GM19324 (cell line): ENCODE data around the gene SLC35D2.
"Not testable (repeated sequence)": the region's sequence is repeated elsewhere in the genome, so short reads cannot be mapped to it uniquely, and the experiment has no call there.

Source experiments
- ATAC-seq: cut with Tn5 transposase; IDR thresholded peaks from one replicate; pipeline ENCODE4 v1.9.1; 2021; ENCODE audit warnings: mild to moderate bottlenecking, moderate library complexity; ENCODE audit not compliant: unreplicated experiment, low FRiP score

The SLC35D2 gene

DNA sequence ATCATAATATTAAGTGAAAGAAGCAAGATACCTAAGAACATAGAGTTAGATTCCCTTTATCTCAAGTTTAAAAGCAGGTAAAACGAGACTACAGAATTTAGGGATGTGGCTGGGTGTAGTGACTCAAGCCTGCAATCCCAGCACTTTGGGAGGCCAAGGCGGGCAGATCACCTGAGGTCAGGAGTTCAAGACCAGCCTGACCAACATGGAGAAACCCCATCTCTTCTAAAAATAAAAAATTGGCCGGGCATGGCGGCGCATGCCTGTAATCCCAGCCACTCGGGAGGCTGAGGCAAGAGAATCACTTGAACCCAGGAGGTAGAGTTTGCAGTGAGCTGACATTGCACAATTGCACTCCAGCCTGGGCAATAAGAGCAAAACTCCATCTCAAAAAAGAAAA is 21.4 kb downstream of the SLC35D2 start:
- not testable (repeated sequence) for ATAC-seq

DNA sequence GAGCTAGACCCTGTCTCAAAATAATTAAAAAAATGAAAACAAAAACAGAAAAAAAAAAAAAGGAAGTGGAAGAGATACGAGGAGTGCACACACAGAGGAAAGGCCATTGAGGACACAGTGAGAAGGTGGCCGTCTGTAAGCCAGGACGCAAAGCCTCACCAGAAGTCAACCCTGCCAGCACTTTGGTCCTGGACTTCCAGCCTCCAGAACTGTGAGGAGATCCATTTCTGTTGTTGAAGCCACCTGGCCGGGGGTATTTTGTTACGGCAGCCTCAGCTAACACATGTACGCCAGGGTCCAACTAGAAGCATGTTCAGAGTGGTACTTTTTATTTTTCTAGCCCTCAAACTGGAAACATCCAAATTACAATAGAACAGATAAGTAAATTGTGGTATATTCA is 21.8 kb downstream of the SLC35D2 start:
- ATAC-seq, result no peak

DNA sequence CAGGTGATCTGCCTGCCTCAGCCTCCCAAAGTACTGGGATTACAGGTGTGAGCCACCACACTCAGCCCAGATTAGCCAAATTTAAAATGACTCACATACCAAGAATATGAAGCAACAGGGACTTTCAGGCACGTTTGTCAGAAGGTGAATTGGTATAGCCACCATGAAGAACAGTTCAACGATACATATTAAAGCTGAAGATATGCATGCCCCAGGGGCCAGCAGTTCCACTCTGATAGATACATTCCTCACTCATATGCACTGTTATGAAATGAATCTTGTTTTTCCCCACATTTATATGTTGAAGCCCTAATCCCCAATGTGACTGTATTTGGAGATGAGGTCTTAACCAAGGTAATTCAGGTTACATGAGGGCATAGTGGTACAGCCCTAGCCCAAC is 22.5 kb downstream of the SLC35D2 start:
- ATAC-seq, result no peak

DNA sequence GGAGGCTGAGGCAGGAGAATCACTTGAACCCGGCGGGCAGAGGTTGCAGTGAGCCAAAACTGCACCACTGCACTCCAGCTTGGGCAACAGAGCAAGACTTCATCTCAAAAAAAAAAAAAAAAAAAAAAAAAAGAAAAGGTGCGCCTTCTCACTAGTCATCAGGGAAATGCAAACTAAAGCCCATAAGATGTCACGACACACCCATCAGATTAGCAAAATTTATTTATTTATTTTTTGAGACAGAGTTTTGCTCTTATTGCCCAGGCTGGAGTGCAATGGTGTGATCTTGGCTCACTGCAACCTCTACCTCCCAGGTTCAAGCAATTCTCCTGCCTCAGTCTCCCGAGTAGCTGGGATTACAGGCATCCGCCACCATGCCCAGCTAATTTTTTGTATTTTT is 23.0 kb downstream of the SLC35D2 start:
- not testable (repeated sequence) for ATAC-seq

DNA sequence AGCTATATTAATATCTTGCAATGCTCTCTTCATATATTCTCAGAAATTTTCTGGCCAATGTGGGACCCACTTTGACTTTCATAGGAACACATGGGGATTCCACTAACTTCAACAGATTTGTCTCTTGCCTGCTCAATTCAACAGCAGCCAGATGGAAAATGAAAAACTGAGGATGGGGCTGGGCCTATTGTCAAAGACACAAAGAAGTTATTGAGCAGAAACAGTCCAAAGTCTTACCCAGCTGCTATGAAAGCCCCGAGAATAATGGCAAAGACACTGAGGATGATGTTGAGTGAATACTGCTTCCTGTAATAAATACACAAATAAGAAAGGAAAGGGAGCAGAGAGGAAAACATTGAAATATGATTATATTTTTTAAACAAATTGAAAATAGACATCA is 32.6 kb downstream of the SLC35D2 start:
- no peak for ATAC-seq

DNA sequence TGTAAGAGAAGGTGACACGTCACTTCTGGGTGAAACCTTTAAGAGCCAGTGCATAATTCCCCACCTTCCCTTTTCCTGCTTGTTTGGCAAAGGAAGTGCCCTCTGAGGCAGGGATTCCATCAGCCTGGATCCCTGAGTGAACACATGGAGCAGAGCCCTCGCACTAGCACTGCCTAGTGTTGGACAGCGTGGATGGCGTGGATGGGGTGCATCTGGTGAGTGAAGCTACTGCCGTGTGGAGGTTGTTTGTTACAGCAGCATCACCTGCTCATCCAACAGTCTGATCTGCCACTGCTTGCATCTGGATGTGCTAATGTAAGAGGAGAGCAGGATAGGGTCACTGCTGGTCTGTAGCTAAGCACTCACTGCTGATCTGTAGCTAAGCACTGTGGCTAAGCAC is 35.2 kb downstream of the SLC35D2 start:
- ATAC-seq, result no peak

DNA sequence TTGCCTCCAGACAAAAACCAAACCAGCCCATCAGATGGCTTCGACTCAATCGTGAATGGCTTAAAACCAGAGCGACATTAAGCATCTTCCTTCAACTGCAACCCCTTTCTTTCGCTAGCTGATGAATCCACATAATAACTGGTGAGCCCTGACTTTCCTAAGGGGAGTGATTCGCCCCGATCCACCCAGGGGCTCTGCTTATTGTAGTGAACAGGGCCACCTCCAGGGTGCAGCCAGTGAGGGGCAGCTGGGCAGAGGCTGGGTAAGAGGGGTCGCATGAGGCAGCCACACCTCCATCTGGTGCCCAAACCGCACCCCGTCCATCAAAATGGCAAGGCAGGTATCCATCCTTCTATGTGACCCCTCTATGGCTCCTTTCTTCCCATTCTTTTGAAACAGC is 38.0 kb downstream of the SLC35D2 start:
- ATAC-seq, result no peak

DNA sequence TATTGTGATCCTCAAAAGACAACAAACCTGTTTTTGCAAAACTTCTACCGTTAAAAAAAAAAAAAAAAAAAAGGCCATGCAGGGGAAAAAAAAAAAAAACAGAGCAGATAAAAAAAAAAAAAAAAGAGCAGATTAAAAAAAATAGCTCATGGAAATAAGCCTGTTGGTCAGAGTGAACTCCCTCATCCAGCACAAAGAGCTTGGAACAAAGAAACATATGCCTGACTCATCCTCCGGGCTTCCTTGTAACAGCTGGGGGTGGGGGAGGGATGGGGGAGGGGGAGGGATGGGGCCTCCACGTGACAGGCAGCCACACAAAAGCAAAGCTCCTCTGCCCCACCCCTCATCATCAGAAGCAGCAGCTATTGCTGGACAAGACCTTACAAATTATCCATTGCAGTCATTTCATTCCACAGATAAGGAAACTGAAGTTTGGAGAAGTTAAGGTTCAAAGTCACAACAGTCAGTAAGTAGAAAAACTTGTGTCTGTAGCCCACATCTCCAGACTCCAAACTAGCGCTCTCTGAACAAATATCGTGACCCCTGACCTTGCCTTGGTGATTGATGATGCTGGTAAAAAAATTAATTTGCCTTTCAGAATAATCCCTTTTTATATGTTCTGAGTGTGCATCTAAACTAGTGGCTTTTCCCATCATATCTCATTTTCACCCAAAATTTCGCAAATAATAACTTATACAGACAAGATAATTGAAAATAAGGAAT is 38.9 kb downstream of the SLC35D2 start:
- ATAC-seq, result no peak

DNA sequence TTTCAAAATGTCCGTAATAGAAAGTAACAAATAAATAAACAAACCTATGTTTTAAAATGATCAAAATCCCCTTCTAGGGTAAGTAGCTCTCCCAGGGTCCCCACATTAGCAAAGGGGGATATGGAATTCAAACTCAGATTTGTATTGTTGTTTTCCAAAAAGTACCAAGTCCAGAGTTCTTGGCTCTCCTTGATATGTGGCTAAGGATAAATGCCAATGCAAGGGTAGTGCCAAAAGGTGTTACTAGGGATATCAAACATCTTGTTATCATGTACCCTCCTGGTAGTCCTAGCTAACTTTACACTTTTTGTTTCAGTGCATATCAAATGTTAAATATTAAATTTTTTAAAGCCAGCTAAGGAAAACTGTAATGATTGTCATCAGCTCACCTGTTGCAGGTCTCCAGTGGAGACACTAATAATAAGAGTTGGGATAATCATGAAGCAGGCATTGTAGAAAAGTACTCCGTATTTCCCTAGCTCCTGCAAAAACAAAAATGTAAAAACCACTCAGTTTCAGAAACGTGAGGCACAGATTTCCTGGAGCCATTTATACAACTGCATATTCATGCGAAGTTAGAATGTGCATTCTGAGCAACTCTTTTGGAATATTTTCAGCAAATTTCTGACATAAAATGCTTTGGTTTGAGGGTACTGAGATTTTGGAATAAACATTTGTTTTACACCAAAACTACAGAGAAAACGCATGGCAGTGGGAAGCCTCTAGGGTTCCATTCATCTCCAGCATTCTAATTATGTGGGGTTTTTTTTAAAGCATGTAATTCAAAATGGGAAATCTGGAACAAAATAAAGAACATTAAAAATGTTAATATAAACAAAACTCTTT is 39.8 kb downstream of the SLC35D2 start:
- ATAC-seq, result no peak

DNA sequence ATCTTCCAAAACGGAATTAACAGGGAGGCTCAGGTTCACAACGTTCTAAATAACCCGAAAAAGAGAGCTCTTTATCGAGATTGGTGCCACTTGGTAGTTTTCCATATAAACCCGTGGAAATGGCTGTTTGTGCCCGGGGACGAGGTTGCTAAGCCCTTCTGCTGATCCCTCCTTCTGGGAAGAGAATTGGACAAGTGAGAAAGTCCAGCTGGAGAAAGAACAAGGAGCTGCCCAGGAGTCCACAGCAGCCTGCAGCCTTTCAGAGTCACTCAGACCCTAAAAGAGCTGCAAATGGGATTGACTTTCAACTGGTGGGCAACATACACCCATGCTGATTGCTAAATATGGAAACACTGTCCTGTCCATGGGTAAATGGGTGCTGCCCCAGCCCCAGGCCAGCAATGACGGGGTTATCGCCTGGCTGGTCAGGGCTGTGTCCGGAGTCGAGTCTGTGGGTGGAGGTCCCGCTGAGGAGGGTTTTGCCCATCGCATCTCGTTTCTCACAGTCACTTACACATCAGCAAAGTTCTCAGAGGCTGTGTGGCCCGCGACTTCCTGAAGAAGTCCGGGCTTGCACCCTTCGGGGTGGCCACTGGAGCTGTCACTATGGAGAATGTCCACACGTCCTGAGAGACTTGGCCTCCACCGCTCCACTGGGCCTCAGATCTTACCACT is 40.8 kb downstream of the SLC35D2 start:
- no peak for ATAC-seq

DNA sequence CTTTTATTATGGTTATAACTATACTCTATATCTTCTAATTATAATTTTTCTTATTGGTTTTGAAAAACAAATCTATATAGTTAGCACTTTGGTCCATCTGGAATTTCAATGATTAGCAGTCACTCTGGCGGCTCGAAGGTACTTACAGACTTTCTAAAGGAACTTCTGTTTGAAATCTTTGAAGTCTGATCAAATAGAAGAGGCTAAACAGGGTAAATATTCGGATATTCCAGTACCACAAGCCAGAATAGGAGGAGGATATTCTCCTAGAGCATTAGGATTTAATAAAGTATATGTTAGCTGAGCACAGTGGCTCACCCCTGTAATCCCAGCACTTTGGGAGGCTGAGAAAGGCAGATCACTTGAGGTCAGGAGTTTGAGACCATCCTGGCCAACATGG is 42.8 kb downstream of the SLC35D2 start:
- ATAC-seq, result no peak

DNA sequence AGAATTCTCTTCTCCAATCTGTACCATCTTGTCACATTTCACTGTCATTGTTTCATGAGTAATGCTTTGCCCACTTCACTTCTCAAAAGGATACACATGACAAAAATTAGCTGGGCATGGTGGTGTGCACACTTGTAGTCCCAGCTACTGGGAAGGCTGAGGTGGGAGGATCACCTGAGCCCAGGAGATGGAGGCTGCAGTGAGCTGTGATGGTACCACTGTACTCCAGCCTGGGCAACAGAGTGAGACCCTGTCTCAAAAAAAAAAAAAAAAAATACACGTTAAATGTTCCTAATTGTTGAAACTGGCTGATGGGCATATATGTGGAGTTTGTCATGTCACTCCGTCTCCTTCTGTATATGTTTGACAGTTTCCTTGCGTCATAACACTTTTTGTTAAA is 45.2 kb downstream of the SLC35D2 start:
- no peak for ATAC-seq

DNA sequence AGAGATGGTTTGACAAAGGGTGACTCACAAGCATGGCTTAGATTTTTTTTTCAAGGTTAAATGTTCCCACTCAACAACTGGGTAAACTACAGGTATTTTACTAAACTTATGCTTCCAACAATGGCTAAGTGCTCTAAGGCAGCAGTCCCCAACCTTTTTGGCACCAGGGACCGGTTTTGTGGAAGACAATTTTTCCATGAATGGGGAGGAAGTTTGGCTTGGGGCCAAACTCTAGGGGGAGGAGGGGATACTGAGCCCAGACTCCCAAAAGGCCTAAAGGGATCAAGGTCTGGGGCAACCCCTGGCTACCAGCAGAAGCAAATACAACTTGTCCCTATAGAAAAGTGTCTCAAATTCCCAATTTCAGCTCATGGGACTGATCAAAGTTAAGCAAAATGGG is 49.6 kb downstream of the SLC35D2 start:
- ATAC-seq, result no peak

DNA sequence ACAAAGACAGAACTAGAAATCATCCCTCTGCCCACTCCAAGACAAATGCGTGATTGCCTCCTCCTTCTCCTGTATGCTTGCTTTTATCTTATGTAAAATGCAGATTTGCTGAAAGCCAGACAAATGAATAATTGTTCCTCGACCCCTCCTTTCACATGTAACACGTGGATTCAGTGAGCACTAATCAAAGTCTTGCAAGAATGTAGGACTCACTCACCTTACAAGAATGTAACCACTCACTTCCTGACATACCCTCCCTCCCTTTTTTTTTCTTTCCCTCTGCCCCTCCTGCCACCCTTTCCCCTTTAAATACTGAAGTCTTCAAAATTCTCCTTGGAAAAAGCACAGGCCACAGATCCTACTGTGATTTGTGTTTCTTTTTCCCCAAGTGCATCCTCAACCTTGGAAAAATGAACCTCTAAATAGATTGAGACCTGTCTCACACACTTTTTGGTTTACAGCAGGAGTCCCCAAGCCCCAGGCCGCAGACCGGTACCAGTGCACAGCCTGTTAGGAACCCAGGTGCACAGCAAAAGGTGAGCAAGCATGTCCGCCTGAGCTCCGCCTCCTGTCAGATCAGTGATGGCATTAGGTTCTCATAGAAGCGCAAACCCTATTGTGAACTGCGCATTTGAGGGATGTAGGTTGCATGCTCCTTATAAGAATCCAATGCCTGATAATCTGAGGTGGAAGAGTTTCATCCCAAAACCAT is 52.1 kb downstream of the SLC35D2 start:
- ATAC-seq, result no peak

DNA sequence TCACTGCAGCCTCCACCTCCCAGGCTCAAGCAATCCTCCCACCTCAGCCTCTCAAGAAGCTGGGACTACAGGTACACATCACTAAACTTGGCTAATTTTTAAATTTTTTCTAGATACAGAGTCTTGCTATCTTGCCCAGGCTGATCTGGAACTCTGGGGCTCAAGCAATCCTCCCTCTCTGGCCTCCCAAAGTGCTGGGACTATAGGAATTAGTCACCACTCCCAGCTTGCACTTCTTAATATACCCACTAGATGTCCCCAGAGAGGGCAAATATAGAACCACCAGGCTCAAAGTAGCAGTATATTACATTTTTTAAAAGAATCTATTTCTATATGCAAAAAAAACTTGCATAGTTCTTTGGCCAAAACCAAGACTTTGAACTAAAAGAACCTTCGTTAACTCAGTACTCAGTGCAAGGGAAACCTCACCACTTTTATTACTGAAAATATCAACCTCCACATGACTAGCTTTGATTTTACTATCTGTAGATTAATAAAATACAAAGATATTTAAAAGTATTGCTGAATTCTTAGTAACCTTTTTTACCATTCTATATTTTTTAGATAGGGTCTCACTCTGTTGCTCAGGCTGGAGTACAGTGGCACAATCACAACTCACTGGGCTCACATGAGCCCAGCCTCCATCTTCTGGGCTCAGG is 55.7 kb downstream of the SLC35D2 start:
- no peak for ATAC-seq

DNA sequence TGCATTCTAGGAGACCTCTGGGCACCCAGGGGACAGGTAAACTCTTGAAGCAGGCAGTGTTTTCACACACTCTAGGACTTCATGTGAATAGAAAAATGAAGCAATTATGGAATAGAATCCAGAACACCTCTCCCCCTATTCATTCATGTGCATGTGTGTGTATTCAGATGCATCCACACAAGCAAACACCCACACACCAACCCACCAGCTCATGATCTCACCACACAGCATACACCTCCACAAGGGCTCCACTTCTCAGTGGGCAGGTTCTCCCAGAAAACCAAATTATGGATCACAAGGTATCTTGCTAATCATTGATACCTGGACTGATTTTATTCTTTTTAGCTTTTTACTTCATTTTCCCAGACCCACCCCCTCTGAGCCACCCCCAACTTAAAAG is 60.3 kb downstream of the SLC35D2 start:
- ATAC-seq, result no peak

DNA sequence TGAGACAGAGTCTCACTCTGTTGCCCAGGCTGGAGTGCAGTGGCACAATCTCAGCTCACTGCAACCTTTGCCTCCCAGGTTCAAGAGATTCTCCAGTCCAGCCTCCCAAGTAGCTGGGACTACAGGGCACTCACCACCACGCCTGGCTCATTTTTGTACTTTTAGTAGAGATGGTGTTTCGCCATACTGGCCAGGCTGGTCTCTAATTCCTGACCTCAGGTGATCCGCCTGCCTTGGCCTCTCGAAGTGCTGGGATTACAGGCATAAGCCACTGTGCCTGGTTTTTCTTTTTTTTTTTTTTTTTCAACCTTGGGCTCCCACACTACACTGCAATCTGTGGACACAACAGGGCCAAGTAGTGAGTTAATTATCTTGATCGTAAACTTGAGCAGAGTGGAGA is 60.8 kb downstream of the SLC35D2 start:
- not testable (repeated sequence) for ATAC-seq

DNA sequence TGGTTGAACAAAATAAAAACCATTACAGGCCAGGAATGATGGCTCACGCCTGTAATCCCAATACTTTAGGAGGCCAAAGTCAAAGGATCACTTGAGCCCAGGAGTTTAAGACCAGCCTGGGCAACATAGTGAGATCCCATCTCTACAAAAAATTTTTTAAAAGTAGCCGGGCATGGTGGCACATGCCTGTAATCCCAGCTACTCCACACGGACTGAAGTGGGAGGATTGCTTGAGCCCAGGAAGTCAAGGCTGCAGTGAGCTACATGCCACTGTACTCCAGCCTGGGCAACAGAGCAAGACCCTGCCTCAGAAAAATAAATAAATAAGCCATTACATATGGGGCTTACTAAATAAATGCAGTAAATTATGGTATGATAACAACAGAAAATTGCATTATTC is 61.3 kb downstream of the SLC35D2 start:
- not testable (repeated sequence) for ATAC-seq

DNA sequence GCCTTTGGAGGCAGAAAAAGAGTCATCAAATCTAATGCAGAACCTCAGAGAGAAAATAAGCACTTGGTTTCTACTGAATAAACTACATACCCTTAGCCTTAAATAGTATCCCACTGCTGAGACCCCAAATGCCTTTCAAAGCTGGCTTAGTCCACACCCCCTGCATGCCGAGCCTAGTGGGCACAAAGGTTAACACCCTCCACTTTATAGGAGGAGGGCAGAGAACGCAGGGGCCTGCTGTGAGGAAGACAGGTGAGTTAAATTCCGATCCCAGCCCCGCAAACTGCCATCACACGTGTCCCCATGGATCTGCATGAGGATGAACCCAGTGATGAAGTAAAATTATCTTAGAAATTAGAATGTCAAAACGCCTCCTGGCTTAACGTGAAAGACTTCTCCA is 62.0 kb downstream of the SLC35D2 start:
- ATAC-seq, result no peak

DNA sequence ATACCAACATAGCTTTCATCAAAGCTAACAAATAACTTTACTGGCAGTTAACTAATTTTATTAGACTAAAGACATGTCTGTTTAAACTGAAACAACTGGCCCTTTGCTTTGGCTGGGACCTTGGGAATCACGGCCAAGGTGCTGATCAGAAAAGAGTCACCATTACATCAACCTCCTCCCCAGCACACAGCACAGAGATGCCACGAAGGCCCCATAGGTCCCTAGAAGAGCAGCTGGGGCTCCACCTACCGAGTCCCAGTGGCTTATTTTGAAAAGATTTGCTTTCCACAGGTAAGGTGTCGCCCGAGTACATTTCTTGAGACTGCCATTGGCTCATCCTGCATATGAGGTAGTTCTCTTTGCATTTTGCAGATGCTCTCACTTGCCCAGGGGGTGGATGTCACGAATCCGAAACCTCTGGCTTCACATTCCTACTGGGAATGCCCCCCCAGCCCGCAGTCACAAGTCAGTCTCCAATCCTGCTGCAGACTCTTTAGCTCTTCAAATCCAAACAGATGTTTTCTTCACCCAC is 62.7 kb downstream of the SLC35D2 start:
- no peak for ATAC-seq
